Chondrocyte (in vitro differentiated cells): ENCODE data around the gene MOCS2. TPM values are rescaled to one million over a fixed set of nuclear protein-coding genes. Genes with fewer than 3 reads are reported as not detected.

Experiments
- DNase-seq: peaks from one replicate; pipeline ENCODE4 v3.0.0; 2021; ENCODE audit warnings: mixed read lengths, low spot score
- H3K27ac Mint-ChIP-seq: one replicate; pipeline ENCODE4 v1.8.0; 2021; ENCODE audit warnings: mild to moderate bottlenecking, moderate library complexity, mixed read lengths; ENCODE audit not compliant: unreplicated experiment
- H3K27me3 Mint-ChIP-seq: 2 replicates; pipeline ENCODE4 v1.8.0; 2021; ENCODE audit warnings: low read depth, mixed read lengths
- H3K36me3 Mint-ChIP-seq: 2 replicates; pipeline ENCODE4 v1.8.0; 2021; ENCODE audit warnings: low read depth, mixed read lengths
- H3K4me1 Mint-ChIP-seq: 2 replicates; pipeline ENCODE4 v1.8.0; 2021; ENCODE audit warnings: low read depth, mild to moderate bottlenecking, mixed read lengths
- H3K4me3 Mint-ChIP-seq: one replicate; pipeline ENCODE4 v1.8.0; 2021; ENCODE audit warnings: mild to moderate bottlenecking, moderate library complexity, mixed read lengths; ENCODE audit not compliant: unreplicated experiment
- H3K9me3 Mint-ChIP-seq: 2 replicates; pipeline ENCODE4 v1.8.0; 2021; ENCODE audit warnings: low read depth, mixed read lengths
- CTCF ChIP-seq: fragments of 200-600 bp; sonication (generic); IDR thresholded peaks from 2 replicates; pipeline ENCODE4 v1.5.0; 2021; ENCODE audit warnings: antibody characterized with exemption, mild to moderate bottlenecking, moderate library complexity
- total RNA-seq: library from RNA; stranded (reverse); gene quantifications from 3 replicates; pipeline ENCODE4 v1.2.1, GENCODE V29; 2021

MOCS2 gene
- total RNA-seq, 1 donor from 2014 or later: 34.1 TPM

- TF ChIP-seq CTCF: no peak
- no peak for DNase-seq
- H3K4me3 Mint-ChIP-seq: no peak overlapping the region
- no peaks in the 10 kb centered on the region for H3K4me1 Mint-ChIP-seq
- no peaks in the 10 kb centered on the region for H3K9me3 Mint-ChIP-seq
- H3K27me3 Mint-ChIP-seq: peaks cover 3% of the 10 kb centered on the region
- H3K27ac Mint-ChIP-seq: no peak overlapping the region
- H3K36me3 Mint-ChIP-seq: no peaks in the 10 kb centered on the region
These were observed 46.4 kb downstream of the MOCS2 start for GRCh38 chr5:53063176-53063575.

GRCh38 chr5:53059281-53059680 is 50.3 kb downstream of the MOCS2 start:
- peaks cover 9% of the 10 kb centered on the region for H3K27me3 Mint-ChIP-seq
- no peak for TF ChIP-seq CTCF
- no peaks in the 10 kb centered on the region for H3K9me3 Mint-ChIP-seq
- H3K4me3 Mint-ChIP-seq: no peak overlapping the region
- no peaks in the 10 kb centered on the region for H3K36me3 Mint-ChIP-seq
- no peak for DNase-seq
- H3K27ac Mint-ChIP-seq: no peak overlapping the region
- H3K4me1 Mint-ChIP-seq: no peaks in the 10 kb centered on the region

- Mint-ChIP-seq H3K36me3 (no peaks in the 10 kb centered on the region), H3K4me3 (no peak overlapping the region), H3K9me3 (no peaks in the 10 kb centered on the region), H3K27me3 (peaks cover 9% of the 10 kb centered on the region), H3K4me1 (no peaks in the 10 kb centered on the region), H3K27ac (no peak overlapping the region)
- no peak for DNase-seq
- TF ChIP-seq CTCF: no peak
These were observed 54.2 kb downstream of the MOCS2 start for GRCh38 chr5:53055365-53055764.

GRCh38 chr5:53053364-53053763 is 56.2 kb downstream of the MOCS2 start:
- H3K9me3 Mint-ChIP-seq: no peaks in the 10 kb centered on the region
- TF ChIP-seq CTCF: no peak
- H3K27ac Mint-ChIP-seq: no peak overlapping the region
- no peaks in the 10 kb centered on the region for H3K36me3 Mint-ChIP-seq
- no peaks in the 10 kb centered on the region for H3K4me1 Mint-ChIP-seq
- peaks cover 10% of the 10 kb centered on the region for H3K27me3 Mint-ChIP-seq
- no peak for DNase-seq
- no peak overlapping the region for H3K4me3 Mint-ChIP-seq

GRCh38 chr5:53052499-53052898 is 57.1 kb downstream of the MOCS2 start:
- DNase-seq: no peak
- H3K4me1 Mint-ChIP-seq: no peaks in the 10 kb centered on the region
- H3K9me3 Mint-ChIP-seq: no peaks in the 10 kb centered on the region
- no peaks in the 10 kb centered on the region for H3K36me3 Mint-ChIP-seq
- H3K27me3 Mint-ChIP-seq: peaks cover 9% of the 10 kb centered on the region
- TF ChIP-seq CTCF: no peak
- no peak overlapping the region for H3K27ac Mint-ChIP-seq
- H3K4me3 Mint-ChIP-seq: no peak overlapping the region
